Measurements from ENCODE around the gene MRPL20. TPM values are rescaled to one million over a fixed set of nuclear protein-coding genes. Genes with fewer than 3 reads are reported as not detected.
A peak's percentile ranks its signal among the peaks of the same experiment; 100 is the strongest.

Gene MRPL20
- total RNA-seq, 4 donors from 2014 or later: 123 to 199 (median 160) TPM

- TF ChIP-seq POLR2A (IDR thresholded peaks at IDR 0.05): no peak
- TF ChIP-seq, protein P1, sequence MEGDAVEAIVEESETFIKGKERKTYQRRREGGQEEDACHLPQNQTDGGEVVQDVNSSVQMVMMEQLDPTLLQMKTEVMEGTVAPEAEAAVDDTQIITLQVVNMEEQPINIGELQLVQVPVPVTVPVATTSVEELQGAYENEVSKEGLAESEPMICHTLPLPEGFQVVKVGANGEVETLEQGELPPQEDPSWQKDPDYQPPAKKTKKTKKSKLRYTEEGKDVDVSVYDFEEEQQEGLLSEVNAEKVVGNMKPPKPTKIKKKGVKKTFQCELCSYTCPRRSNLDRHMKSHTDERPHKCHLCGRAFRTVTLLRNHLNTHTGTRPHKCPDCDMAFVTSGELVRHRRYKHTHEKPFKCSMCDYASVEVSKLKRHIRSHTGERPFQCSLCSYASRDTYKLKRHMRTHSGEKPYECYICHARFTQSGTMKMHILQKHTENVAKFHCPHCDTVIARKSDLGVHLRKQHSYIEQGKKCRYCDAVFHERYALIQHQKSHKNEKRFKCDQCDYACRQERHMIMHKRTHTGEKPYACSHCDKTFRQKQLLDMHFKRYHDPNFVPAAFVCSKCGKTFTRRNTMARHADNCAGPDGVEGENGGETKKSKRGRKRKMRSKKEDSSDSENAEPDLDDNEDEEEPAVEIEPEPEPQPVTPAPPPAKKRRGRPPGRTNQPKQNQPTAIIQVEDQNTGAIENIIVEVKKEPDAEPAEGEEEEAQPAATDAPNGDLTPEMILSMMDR (IDR thresholded peaks at IDR 0.05): no peak
- Histone ChIP-seq H3K4me3 (replicated peaks in 1 of 3) (no peak overlapping the region), H3K27me3 (no peaks in the 10 kb centered on the region), H3K27ac (no peak overlapping the region), H3K4me1 (peaks cover 30 to 62% of the 10 kb centered on the region in 2 donors), H3K36me3 (peaks cover 0 to 4% of the 10 kb centered on the region in 2 donors), H3K9me3 (no peaks in the 10 kb centered on the region)
- intact Hi-C loops (cut with DNase I): no loop called here
- WGBS, 2 donors: 44 to 64% methylated on average over 18 to 20 of the region's 28 CpGs
- DNase-seq: peak; percentile 40 to 42
These were observed 53.5 kb downstream of the MRPL20 start for GRCh38 chr1:1353389-1354151.

DNA sequence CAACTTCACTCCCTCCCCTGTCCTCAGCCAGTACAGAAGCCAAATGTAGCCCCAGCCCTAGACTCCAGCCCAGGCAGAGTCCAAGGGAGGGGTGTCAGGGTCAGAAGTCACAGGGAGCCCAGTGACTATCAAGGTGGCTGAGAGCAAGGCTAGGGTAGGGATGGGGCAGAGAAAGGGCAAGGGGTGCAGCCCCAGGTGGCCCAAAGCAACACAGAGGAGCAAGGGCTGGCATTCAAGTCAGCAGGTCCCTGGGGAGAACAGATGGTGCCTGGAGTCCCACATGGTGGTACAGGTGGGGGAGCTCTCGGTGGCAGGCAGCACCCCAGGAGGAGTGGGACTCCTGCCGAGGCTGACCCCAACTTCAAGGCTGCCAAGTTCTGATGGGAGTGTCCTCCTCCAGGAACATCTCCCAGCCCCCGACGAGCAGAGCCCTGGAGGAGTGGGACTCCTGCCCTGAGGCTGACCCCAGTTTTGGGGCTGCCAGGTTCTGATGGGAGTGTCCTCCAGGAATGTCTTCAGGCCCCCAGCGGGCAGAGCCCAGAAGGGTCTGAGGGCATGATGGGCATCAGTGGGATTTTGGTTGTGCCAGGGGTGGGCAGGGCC, 54.2 kb downstream of the MRPL20 start:
- Histone ChIP-seq H3K27me3 (no peaks in the 10 kb centered on the region), H3K4me3 (replicated peaks in 1 of 3) (no peak overlapping the region), H3K36me3 (peaks cover 0 to 4% of the 10 kb centered on the region in 2 donors), H3K4me1 (peaks cover 28 to 61% of the 10 kb centered on the region in 2 donors), H3K27ac (no peak overlapping the region), H3K9me3 (no peaks in the 10 kb centered on the region)
- WGBS, 2 donors: 40 to 90% methylated on average over 2 of the region's 5 CpGs
- TF ChIP-seq, protein P1 (IDR thresholded peaks at IDR 0.05): no peak
- TF ChIP-seq POLR2A (IDR thresholded peaks at IDR 0.05): no peak
- DNase-seq: no peak
- intact Hi-C loops (cut with DNase I): no loop called here

Other genes starting within 250 kb of the MRPL20 start
- under 1 TPM in 2 of 4 donors, not detected in 2; 0.13 to 0.29 TPM for gene TTLL10, start 233.4 kb downstream of the MRPL20 start, total RNA-seq
- gene TNFRSF18, start 200.7 kb downstream of the MRPL20 start, total RNA-seq: under 1 TPM in 2 of 4 donors, not detected in 2; 0.49 to 0.67 TPM
- 1 to 10 TPM; 1.5 to 4.5 (median 3.2) TPM for gene TNFRSF4, start 193.1 kb downstream of the MRPL20 start, total RNA-seq
- gene SDF4, start 175.3 kb downstream of the MRPL20 start, total RNA-seq: 100 to 1,000 TPM; 109 to 144 (median 138) TPM
- gene B3GALT6, start 175.1 kb downstream of the MRPL20 start, total RNA-seq: 10 to 100 TPM; 18.0 to 32.2 (median 25.5) TPM
- under 1 TPM in 1 of 4 donors, not detected in 3; 0.83 TPM for gene C1QTNF12, start 160.6 kb downstream of the MRPL20 start, total RNA-seq
- gene UBE2J2, start 133.4 kb downstream of the MRPL20 start, total RNA-seq: 10 to 100 TPM; 33.0 to 58.4 (median 36.2) TPM
- gene SCNN1D, start 126.9 kb downstream of the MRPL20 start, total RNA-seq: 1 to 10 TPM in 3 of 4 donors, under 1 TPM in 1; 0.73 to 3.2 (median 1.6) TPM
- gene ACAP3, start 99.4 kb downstream of the MRPL20 start, total RNA-seq: 10 to 100 TPM; 31.6 to 51.2 (median 42.1) TPM
- 10 to 100 TPM; 24.0 to 41.4 (median 28.0) TPM for gene PUSL1, start 98.7 kb downstream of the MRPL20 start, total RNA-seq
- gene INTS11, start 82.6 kb downstream of the MRPL20 start, total RNA-seq: 100 to 1,000 TPM in 2 of 4 donors, 10 to 100 TPM in 2; 68.9 to 116 (median 94.7) TPM
- 10 to 100 TPM; 16.7 to 37.3 (median 24.3) TPM for gene CPTP, start 82.5 kb downstream of the MRPL20 start, total RNA-seq
- 1 to 10 TPM in 2 of 4 donors, under 1 TPM in 2; 0.11 to 1.4 (median 0.68) TPM for gene TAS1R3, start 76.0 kb downstream of the MRPL20 start, total RNA-seq
- gene DVL1, start 57.9 kb downstream of the MRPL20 start, total RNA-seq: 10 to 100 TPM; 46.6 to 79.4 (median 61.7) TPM
- 100 to 1,000 TPM in 3 of 4 donors, 10 to 100 TPM in 1; 57.1 to 143 (median 106) TPM for gene MXRA8, start 48.7 kb downstream of the MRPL20 start, total RNA-seq
- gene AURKAIP1, start 32.1 kb downstream of the MRPL20 start, total RNA-seq: 100 to 1,000 TPM in 2 of 4 donors, 10 to 100 TPM in 2; 73.8 to 198 (median 105) TPM
- gene CCNL2, start 8.0 kb downstream of the MRPL20 start, total RNA-seq: 100 to 1,000 TPM; 167 to 307 (median 215) TPM
- gene ANKRD65, start 14.0 kb upstream of the MRPL20 start, total RNA-seq: 1 to 10 TPM; 2.0 to 3.2 (median 2.4) TPM
- gene VWA1, start 28.4 kb upstream of the MRPL20 start, total RNA-seq: 10 to 100 TPM; 11.4 to 52.0 (median 30.3) TPM
- gene ATAD3C, start 42.4 kb upstream of the MRPL20 start, total RNA-seq: 10 to 100 TPM in 2 of 4 donors, 1 to 10 TPM in 2; 4.9 to 29.9 (median 15.1) TPM
- 10 to 100 TPM; 13.8 to 29.1 (median 15.0) TPM for gene ATAD3B, start 64.5 kb upstream of the MRPL20 start, total RNA-seq
- gene ATAD3A, start 104.9 kb upstream of the MRPL20 start, total RNA-seq: 10 to 100 TPM; 21.6 to 34.2 (median 28.5) TPM
- gene TMEM240, start 133.3 kb upstream of the MRPL20 start, total RNA-seq: 1 to 10 TPM; 1.2 to 4.5 (median 1.3) TPM
- 100 to 1,000 TPM; 204 to 294 (median 241) TPM for gene SSU72, start 167.6 kb upstream of the MRPL20 start, total RNA-seq
- 1 to 10 TPM; 1.0 to 9.9 (median 5.3) TPM for gene FNDC10, start 192.8 kb upstream of the MRPL20 start, total RNA-seq
- gene MIB2, start 208.2 kb upstream of the MRPL20 start, total RNA-seq: 100 to 1,000 TPM in 1 of 4 donors, 10 to 100 TPM in 3; 54.6 to 110 (median 86.4) TPM
- gene MMP23B, start 224.9 kb upstream of the MRPL20 start, total RNA-seq: 1 to 10 TPM in 3 of 4 donors, under 1 TPM in 1; 0.67 to 7.8 (median 3.5) TPM

Data from thyroid gland (tissue), 4 donors.